GM12878 (cell line): ENCODE results near the gene BBS9.

Source experiments
- ATF7 ChIP-seq: fragments of 450-650 bp; IDR thresholded peaks from 2 replicates; pipeline ENCODE4 v1.6.1; 2016; ENCODE audit warnings: low read depth, mild to moderate bottlenecking
- CTCF ChIP-seq, 3 experiments: IDR thresholded peaks in 2 of 3; conservative IDR thresholded peaks in 1 of 3; 2 replicates each; pipeline ENCODE4 v1.5.1; 2011; ENCODE audit warnings: low read depth in 3 of 3, low read length in 3 of 3, mild to moderate bottlenecking in 3 of 3, control low read depth in 2 of 3, moderate library complexity in 2 of 3, inconsistent platforms in 1 of 3, mixed read lengths in 1 of 3; ENCODE audit not compliant: control insufficient read depth in 2 of 3, insufficient read depth in 1 of 3; ENCODE audit errors: extremely low read depth in 1 of 3
- EP300 ChIP-seq, 2 experiments: fragments of 150-350 bp in 1 of 2; IDR thresholded peaks; 2 replicates each; pipeline ENCODE4 v1.6.1; 2011 to 2012; ENCODE audit warnings: low read depth in 2 of 2, low read length in 2 of 2, borderline replicate concordance in 1 of 2, improper control_type of control experiment in 1 of 2, inconsistent platforms in 1 of 2; ENCODE audit not compliant: control insufficient read depth in 1 of 2
- GABPA ChIP-seq: IDR thresholded peaks from 2 replicates; pipeline ENCODE4 v1.6.1; 2014; ENCODE audit warnings: antibody characterized with exemption, low read depth, mild to moderate bottlenecking, inconsistent platforms
- MAX ChIP-seq: IDR thresholded peaks from 2 replicates; pipeline ENCODE4 v1.6.1; 2012; ENCODE audit warnings: low read depth, low read length, improper control_type of control experiment
- NR2C2 ChIP-seq: IDR thresholded peaks from 2 replicates; pipeline ENCODE4 v1.6.1; 2011; ENCODE audit warnings: borderline replicate concordance, low read depth; ENCODE audit not compliant: control insufficient read depth, insufficient read length
- STAT3 ChIP-seq: IDR thresholded peaks from 2 replicates; pipeline ENCODE4 v1.6.1; 2011; ENCODE audit warnings: low read depth, low read length, improper control_type of control experiment
- TF ChIP-seq, protein P1 (sequence below): IDR thresholded peaks from 2 replicates; pipeline ENCODE4 v1.6.1; 2011; ENCODE audit warnings: mild to moderate bottlenecking, low read depth, low read length, moderate library complexity; ENCODE audit not compliant: insufficient replicate concordance
- TF ChIP-seq, protein P2 (sequence below): IDR thresholded peaks from 2 replicates; pipeline ENCODE4 v1.6.1; 2012; ENCODE audit warnings: low read depth, low read length, improper control_type of control experiment

DNA sequence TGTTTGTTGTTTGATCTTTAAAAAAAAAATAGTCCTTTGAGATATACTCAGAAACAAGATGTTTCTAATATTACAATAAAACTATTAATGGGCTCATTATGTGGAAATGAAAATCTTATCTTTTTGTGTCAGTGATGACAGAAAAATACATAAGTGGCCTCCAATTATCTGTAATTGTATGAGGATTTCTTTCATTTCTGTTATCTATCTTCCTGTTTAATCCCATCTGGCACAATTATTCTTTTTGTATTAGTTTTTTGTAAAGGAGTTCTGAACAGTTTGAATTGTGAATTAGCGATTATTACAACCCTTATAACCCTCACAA, 270.8 kb downstream of the BBS9 start:
- no peak for TF ChIP-seq CTCF (IDR thresholded peaks at IDR 0.05 in 2 of 3, conservative IDR thresholded peaks at IDR 0.05 in 1 of 3; ENCODE audit: control insufficient read depth in 2 of 3, extremely low read depth in 1 of 3, insufficient read depth in 1 of 3, low read depth in 3 of 3, low read length in 3 of 3)
- no peak for TF ChIP-seq STAT3
- no peak for TF ChIP-seq MAX
- TF ChIP-seq, protein P1, sequence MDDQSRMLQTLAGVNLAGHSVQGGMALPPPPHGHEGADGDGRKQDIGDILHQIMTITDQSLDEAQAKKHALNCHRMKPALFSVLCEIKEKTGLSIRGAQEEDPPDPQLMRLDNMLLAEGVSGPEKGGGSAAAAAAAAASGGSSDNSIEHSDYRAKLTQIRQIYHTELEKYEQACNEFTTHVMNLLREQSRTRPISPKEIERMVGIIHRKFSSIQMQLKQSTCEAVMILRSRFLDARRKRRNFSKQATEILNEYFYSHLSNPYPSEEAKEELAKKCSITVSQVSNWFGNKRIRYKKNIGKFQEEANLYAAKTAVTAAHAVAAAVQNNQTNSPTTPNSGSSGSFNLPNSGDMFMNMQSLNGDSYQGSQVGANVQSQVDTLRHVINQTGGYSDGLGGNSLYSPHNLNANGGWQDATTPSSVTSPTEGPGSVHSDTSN = no peak
- TF ChIP-seq GABPA = no peak
- TF ChIP-seq EP300 (IDR thresholded peaks at IDR 0.05; ENCODE audit: borderline replicate concordance in 1 of 2, control insufficient read depth in 1 of 2, low read depth in 2 of 2, low read length in 2 of 2) = no peak
- TF ChIP-seq ATF7 = no peak
- TF ChIP-seq NR2C2 = no peak
- TF ChIP-seq, protein P2, sequence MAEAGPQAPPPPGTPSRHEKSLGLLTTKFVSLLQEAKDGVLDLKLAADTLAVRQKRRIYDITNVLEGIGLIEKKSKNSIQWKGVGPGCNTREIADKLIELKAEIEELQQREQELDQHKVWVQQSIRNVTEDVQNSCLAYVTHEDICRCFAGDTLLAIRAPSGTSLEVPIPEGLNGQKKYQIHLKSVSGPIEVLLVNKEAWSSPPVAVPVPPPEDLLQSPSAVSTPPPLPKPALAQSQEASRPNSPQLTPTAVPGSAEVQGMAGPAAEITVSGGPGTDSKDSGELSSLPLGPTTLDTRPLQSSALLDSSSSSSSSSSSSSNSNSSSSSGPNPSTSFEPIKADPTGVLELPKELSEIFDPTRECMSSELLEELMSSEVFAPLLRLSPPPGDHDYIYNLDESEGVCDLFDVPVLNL = no peak
